ENCODE data around the gene FSIP1. TPM values are rescaled to one million over a fixed set of nuclear protein-coding genes. Genes with fewer than 3 reads are reported as not detected.

The FSIP1 gene
- total RNA-seq, 1 experiment from 2014 or later, result 0.87 TPM

DNA sequence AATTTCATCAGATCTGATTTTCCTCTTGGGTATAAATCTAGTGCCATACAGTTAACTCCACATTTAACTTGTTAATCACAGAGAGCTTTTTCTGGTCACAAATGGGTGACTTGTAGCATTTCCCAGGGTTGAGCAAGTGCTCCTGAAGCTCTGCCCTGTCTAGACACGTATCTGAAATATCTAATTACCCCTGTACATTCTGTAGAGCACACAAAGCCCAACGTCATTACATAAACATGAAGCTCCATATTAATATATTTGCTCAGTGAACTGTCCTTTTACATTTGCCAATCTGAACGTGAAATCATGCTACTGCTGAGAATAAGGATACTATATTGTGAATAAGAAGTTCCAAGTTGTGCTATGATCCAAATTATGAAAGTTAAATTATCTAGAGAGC lies 152.7 kb downstream of the FSIP1 start:
- DNase-seq, result no peak
- Histone ChIP-seq H3K36me3 (no peaks in the 10 kb centered on the region), H3K4me3 (no peak overlapping the region), H3K4me1 (0 out of 2 replicates have a peak, but pooled peaks cover 3% of the 10 kb centered on the region), H3K27me3 (no peaks in the 10 kb centered on the region), H3K9me3 (replicated peaks) (no peaks in the 10 kb centered on the region), H3K27ac (no peak overlapping the region)

DNA sequence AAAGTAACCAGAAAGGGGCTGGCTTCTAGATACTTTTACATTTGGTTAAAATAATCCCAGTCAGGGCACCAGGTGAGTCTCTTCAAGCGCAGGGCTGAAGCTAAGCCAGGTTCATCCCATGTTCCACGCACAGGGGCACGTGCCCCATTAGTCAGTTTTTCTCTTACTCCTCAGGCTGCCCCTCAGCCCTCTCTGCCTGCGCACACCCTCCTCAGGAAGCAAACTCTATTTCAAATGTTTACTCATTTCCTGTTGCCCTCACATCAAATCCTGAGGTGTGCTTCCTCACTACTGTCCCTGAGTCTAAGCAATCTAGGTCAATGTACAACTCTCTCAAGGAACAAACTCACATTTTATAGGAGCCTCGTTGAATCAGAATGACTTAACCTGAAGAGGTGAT lies 153.3 kb downstream of the FSIP1 start:
- DNase-seq, result no peak
- Histone ChIP-seq H3K27ac (no peak overlapping the region), H3K36me3 (no peaks in the 10 kb centered on the region), H3K4me1 (0 out of 2 replicates have a peak, but pooled peaks cover 3% of the 10 kb centered on the region), H3K27me3 (no peaks in the 10 kb centered on the region), H3K4me3 (no peak overlapping the region), H3K9me3 (replicated peaks) (no peaks in the 10 kb centered on the region)

DNA sequence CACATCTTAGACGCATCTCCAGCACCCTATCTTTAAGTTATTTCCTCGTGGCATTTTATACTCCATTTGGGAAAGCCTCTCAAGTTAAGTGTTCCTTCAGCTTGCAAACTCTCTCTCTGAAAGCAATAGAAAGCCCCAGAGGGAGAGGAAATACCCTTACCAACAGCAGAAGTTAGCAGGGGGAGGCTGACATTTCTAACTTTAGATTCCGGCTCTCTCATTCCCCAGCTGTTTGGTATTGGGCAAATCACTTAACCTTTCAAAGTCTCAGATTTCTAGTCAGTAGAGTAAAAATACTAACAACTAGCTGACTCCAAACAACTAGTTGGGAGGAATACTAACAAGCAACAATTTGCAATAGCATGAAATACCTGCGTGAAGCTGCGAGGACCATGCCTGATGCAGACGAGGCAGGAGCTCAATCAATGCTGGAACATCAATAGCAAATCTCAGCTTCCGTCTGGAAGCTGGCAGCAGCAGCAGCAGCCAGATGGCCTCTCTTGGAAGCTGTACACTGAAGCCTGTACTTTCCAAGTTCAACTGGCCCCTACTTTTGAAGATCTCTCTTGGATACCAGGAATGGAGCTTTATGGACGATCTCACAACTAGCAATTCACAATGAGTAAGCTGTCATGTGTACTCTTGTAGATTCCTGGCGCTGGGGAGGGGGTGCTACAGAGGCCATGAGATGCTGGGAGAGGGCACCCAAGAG lies 153.9 kb downstream of the FSIP1 start:
- no peaks in the 10 kb centered on the region for H3K9me3 ChIP-seq (replicated peaks)
- no peaks in the 10 kb centered on the region for H3K27me3 ChIP-seq
- DNase-seq, result no peak
- H3K27ac ChIP-seq, result no peak overlapping the region
- H3K4me1 ChIP-seq, result 0 out of 2 replicates have a peak, but pooled peaks cover 3% of the 10 kb centered on the region
- no peak overlapping the region for H3K4me3 ChIP-seq
- no peaks in the 10 kb centered on the region for H3K36me3 ChIP-seq

DNA sequence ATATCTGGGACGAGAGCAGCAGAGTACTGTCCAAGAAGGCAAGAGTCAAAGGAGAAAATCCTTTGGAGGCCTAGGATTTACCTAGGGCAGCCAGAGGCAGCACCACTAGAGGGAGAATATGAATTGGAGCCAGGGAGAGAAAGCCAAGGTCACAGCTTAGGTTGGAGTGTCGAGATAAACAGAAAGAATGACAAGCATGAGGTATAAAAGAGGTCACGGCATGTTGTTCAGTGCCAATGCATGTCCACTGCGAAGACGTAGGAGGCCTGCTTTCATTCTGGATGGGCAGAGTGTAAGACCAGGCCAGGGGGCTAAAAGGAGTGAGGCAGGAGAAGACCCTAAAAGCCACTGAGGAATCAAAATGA lies 154.5 kb downstream of the FSIP1 start:
- Histone ChIP-seq H3K4me3 (no peak overlapping the region), H3K9me3 (replicated peaks) (no peaks in the 10 kb centered on the region), H3K36me3 (no peaks in the 10 kb centered on the region), H3K27ac (no peak overlapping the region), H3K27me3 (no peaks in the 10 kb centered on the region), H3K4me1 (0 out of 2 replicates have a peak, but pooled peaks cover 3% of the 10 kb centered on the region)
- DNase-seq, result no peak

DNA sequence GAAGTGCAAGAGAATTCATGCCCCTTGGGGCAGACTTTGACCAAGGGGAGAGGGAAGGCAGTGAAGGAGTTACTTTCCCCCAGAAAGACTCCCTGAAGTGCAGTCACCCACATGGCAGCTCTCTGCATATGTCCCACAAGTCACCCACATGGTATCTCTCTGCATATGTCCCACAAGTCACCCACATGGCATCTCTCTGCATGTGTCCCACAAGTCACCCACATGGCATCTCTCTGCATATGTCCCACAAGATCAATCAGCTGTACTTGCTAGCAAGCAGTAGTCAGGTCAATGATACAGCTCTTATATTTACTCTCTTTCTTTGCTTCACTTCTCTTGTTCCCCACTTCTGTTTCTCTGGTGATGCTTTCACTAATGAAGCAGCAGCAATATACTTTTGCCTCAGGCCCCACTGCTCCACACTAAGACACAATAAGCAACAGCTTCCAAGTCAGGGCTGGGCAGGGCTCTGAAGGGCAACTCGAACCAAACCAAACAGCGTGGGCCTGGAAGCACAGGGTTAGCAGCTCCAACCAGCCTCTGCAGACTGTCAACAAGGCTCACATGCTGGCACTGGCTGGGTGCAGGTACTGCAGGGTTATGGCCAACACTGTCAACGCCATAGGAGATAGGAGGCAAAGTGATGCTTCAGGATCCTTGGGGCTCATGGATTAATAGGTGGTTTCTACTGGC lies 155.0 kb downstream of the FSIP1 start:
- 0 out of 2 replicates have a peak, but pooled peaks cover 3% of the 10 kb centered on the region for H3K4me1 ChIP-seq
- H3K9me3 ChIP-seq (replicated peaks), result no peaks in the 10 kb centered on the region
- no peak overlapping the region for H3K27ac ChIP-seq
- H3K36me3 ChIP-seq, result no peaks in the 10 kb centered on the region
- no peak overlapping the region for H3K4me3 ChIP-seq
- no peaks in the 10 kb centered on the region for H3K27me3 ChIP-seq
- no peak for DNase-seq

DNA sequence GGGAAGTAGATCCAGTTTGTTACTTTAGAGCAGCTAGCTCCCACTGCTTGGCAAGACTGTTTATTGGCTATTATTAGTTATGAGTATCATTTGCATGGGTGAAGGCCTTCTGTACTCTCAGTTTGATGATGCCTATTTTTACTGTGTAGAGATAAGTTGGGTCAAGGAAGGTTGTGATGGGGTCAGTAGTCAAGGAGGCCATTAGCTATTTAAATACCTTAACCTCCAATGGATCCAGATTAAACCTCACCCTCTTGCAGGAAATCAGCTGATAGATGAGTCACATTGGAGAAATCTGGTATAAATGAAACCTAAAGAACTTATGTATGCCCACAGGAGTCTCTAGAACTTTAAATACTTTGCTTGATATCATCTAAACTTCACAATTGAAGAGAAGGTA lies 156.8 kb downstream of the FSIP1 start:
- no peaks in the 10 kb centered on the region for H3K9me3 ChIP-seq (replicated peaks)
- DNase-seq, result no peak
- H3K27me3 ChIP-seq, result no peaks in the 10 kb centered on the region
- no peak overlapping the region for H3K27ac ChIP-seq
- no peaks in the 10 kb centered on the region for H3K36me3 ChIP-seq
- H3K4me3 ChIP-seq, result no peak overlapping the region
- 0 out of 2 replicates have a peak, but pooled peaks cover 8% of the 10 kb centered on the region for H3K4me1 ChIP-seq

DNA sequence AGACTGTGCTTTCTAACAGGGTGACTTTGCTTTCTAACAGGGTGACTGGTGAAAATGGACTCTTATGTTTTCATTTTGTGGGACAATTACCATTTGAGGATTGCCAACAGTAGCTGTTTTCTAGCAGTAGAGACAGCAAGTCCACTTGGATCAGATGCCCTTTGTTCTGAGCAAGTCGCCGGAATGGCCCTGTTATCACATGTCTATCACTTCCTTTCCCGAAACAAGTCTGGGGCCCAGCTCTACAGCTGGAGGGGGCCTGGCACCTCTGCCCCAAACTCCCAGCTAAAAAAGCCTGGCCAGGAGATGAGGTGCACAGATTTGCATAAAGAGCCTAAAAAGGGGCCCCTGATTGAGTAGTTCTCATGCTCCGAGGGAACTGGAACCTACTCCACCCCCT lies 157.2 kb downstream of the FSIP1 start:
- no peak for DNase-seq
- H3K27me3 ChIP-seq, result no peaks in the 10 kb centered on the region
- H3K36me3 ChIP-seq, result no peaks in the 10 kb centered on the region
- no peak overlapping the region for H3K27ac ChIP-seq
- H3K4me3 ChIP-seq, result no peak overlapping the region
- H3K9me3 ChIP-seq (replicated peaks), result no peaks in the 10 kb centered on the region
- 0 out of 2 replicates have a peak, but pooled peaks cover 8% of the 10 kb centered on the region for H3K4me1 ChIP-seq

DNA sequence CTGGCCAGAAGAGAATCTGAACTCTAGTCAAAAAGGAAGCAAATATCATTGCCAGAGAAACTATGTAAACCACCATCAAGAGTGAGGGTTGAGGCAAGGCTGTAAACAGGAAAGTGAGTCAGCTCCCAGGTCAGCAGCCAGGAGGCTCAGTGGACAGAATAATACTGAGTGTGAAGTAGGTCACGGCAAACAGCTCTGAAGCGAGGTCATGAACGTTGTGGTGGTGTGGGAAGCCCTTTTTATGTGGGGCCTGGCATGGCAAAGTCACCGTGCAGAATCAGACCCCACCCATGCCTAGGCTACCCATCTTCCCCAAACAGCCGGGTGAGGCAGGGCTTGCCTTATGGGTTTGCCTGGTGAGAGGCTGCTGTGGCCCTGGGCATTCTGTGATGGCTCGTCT lies 157.8 kb downstream of the FSIP1 start:
- H3K36me3 ChIP-seq, result no peaks in the 10 kb centered on the region
- no peaks in the 10 kb centered on the region for H3K9me3 ChIP-seq (replicated peaks)
- no peak overlapping the region for H3K27ac ChIP-seq
- no peak overlapping the region for H3K4me3 ChIP-seq
- H3K4me1 ChIP-seq, result 0 out of 2 replicates have a peak, but pooled peaks cover 8% of the 10 kb centered on the region
- DNase-seq, result no peak
- no peaks in the 10 kb centered on the region for H3K27me3 ChIP-seq

DNA sequence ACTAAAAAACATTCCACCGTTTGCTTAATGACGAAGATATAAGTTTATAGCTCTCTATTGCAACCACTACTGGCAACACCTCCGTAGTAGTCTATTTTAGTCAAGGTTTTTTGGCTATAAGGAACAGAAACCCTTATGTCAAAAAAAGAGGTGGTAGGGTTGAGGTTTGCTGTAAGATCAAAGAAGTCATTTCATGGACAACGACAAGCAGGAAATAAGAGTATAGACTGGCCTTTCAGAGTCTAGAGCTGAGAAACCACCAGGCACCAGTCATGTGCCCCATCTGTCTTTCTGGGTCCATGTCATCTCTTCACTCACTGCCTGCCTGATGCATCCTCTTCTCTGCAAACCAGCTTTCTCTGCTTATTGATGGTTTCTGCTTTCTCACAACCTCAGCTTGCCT lies 159.1 kb downstream of the FSIP1 start:
- Histone ChIP-seq H3K4me3 (no peak overlapping the region), H3K27me3 (no peaks in the 10 kb centered on the region), H3K9me3 (replicated peaks) (no peaks in the 10 kb centered on the region), H3K4me1 (0 out of 2 replicates have a peak, but pooled peaks cover 6% of the 10 kb centered on the region), H3K27ac (no peak overlapping the region), H3K36me3 (no peaks in the 10 kb centered on the region)
- no peak for DNase-seq

DNA sequence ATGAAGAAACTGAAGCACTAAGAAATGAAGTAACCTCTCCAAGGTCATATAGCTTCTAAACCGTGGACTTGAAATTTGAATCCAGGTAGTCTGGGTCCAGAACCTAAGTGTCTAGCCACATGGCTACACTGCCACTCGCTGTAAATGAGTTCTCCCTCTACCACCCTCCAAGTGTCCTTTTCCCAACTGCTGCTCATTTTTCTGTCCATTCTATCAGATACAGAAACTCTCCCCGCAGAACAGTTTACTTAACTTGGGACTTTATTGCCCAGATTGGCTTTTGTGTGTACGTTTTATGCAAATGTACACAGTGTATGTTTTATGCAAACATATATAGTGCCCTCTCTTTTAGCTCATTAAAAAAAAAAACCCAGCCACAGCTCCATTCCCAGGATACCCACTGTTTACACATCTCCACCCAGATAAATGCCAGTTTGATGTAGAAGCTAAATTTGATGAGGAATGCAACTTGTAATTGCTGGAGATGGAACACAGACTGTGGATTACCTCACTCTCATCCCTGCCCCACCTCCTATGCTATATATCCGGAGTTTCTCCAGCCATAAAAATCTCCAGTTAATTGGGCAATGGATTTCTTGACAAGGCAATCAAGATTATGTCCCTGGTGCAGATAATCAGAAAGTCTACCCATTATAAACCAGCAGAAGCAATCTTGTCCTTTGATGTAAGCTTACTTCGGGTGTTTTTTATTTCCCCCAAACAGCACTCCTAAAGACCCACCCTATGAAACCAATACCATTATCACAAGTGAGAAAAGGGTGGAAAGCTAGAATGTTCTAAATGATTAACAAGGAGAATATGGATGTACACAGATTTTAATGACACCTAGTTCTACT lies 159.8 kb downstream of the FSIP1 start:
- Histone ChIP-seq H3K9me3 (replicated peaks) (no peaks in the 10 kb centered on the region), H3K4me1 (0 out of 2 replicates have a peak, but pooled peaks cover 5% of the 10 kb centered on the region), H3K27me3 (no peaks in the 10 kb centered on the region), H3K4me3 (no peak overlapping the region), H3K36me3 (no peaks in the 10 kb centered on the region), H3K27ac (no peak overlapping the region)
- DNase-seq, result no peak

DNA sequence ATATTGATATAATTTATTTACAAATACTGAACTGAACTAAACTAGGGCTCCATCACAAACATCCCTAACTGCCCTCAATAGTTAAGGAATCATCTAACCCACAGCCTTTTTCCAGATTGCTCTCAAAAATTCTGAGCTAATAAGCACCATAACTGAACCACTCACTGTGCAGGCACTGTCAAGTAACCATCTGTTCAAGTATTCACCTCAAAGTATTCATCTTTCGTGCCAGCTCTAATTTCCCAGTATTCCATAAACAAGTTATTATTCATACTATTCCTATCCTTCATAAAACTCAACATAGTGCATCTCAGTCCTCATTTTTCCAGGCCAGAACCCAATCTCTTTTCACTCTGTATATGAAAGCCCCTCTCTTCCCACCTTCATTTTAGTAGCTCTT lies 160.7 kb downstream of the FSIP1 start:
- 0 out of 2 replicates have a peak, but pooled peaks cover 5% of the 10 kb centered on the region for H3K4me1 ChIP-seq

DNA sequence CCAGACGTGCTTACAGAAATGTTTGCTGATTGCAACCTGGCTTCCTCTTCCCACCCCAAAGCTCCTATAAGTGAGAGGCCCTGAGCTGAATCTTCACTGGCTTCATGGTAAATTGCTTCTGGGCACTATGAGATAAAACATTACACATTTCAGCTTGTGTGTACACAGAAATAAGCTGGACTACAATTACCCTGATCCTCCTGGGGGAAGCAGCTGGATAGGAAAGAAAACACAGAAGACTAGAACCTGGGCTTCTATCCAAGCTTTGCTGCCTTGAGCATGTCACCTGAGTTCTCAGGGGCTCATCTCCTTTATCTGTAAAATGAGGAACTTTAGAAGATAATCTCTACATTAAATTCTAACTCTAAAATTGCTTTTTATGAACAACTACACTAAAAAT lies 161.4 kb downstream of the FSIP1 start:
- peak; percentile 8 to 51 for DNase-seq
- Histone ChIP-seq H3K27me3 (no peaks in the 10 kb centered on the region), H3K9me3 (replicated peaks) (no peaks in the 10 kb centered on the region), H3K4me3 (no peak overlapping the region), H3K36me3 (no peaks in the 10 kb centered on the region; the same call in 1 of the 2 replicates), H3K4me1 (0 out of 2 replicates have a peak, but pooled peaks cover 5% of the 10 kb centered on the region), H3K27ac (no peak overlapping the region)

More for the DNA sequence above, 160.7 kb downstream of the FSIP1 start:
- Histone ChIP-seq H3K27me3 (no peaks in the 10 kb centered on the region), H3K4me3 (no peak overlapping the region), H3K36me3 (no peaks in the 10 kb centered on the region), H3K9me3 (replicated peaks) (no peaks in the 10 kb centered on the region), H3K27ac (no peak overlapping the region)
- no peak for DNase-seq

DNA sequence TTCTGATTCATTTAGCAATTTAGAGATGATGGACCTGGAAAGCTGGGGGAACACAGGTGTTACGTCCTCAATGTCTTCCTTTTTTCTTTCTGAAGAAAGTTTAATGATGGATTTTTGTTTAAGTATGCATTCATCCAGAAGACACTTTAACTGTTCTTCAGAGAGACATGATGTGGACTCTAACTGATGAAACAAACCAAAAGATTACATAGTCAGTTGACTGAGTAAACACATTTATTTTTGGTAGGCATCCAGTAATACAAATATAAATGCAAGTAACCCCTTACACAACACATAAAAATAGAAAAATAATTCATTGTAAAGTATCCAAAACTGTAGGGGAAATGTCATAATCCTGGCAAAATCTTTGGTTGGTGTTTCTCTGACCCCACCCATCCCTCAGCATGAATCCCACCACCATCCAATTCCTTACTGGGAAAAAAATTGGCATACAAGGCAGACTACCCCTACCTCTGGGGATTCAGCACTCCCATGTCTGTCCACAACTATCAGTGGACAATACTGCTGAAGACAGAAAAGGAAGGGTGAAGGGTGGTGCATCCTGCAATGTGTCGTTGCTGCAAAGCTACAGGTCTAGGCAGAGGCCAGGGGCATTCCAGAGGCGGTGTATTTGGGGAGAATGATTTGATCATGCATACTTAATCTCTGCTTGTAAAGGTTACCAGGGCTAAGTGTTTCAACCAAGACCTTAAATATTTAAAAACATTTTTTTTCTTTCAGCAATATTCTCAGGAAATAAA lies 164.4 kb downstream of the FSIP1 start:
- H3K9me3 ChIP-seq (replicated peaks), result no peaks in the 10 kb centered on the region
- H3K4me3 ChIP-seq, result no peak overlapping the region
- no peaks in the 10 kb centered on the region; the same call in 1 of the 2 replicates for H3K36me3 ChIP-seq
- no peak for DNase-seq
- H3K27me3 ChIP-seq, result no peaks in the 10 kb centered on the region
- no peak overlapping the region for H3K27ac ChIP-seq
- H3K4me1 ChIP-seq, result 0 out of 2 replicates have a peak, but pooled peaks cover 5% of the 10 kb centered on the region
